SK-N-DZ (cell line): ENCODE data around the gene ARFGEF3.

ENCODE experiments used
- DNase-seq: peaks from one replicate; pipeline ENCODE4 v3.0.0-alpha.2; 2015; ENCODE audit warnings: low spot score

The ARFGEF3 gene

DNA sequence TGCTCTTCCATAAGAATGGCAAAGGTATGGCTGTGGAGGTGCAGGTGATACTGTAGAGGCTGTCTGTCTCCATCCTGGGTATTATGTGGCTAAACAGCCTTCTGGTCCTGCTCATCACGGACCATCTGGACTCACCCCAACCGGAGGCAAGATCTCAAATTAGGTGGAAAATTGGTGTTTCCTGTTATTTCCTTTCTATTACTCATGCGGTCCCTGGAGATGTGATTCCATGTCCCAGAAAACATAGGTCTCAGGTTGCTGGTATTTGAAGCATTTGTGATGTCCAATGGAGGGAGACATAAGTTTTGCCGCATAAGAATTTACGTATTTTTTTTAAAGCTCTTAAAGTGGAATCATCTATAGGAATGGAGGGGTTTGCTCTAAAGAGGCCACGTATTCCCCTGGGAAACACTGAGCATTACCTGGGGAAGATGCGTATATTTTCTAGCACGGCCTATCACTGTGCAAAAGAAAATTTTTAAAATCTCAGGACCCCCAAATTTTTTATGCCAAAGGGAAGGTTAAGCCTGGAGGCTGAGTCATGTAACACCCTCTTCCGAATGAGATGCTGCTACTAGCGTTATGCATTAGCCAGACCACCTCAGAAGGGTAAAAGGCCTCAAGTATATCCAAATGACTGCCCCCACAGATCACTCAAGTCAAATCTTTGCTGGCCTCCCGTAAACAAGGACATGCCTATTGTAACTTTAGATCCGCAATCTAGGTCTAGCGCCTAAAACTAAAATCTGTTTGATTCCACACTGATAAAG lies 78.9 kb downstream of the ARFGEF3 start:
- no peak for DNase-seq

DNA sequence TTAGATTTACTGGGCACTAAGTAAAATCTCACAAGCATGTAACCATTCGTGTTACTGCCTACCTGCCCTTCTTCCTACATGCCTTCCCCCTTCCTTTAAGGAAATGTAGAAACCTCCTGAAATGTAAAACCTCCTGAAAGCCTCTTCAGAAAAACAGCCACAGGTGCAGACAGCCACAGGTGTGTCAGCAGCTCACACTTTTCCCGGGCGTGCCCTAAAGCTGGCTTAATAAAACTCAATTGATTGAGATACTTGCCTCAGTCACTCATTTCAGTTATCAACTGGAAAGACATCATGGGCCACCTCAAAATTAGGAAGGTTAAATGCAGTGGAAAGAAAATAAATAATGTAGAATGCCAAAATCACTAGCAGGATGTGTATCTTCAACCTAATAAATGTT lies 79.6 kb downstream of the ARFGEF3 start:
- no peak for DNase-seq

DNA sequence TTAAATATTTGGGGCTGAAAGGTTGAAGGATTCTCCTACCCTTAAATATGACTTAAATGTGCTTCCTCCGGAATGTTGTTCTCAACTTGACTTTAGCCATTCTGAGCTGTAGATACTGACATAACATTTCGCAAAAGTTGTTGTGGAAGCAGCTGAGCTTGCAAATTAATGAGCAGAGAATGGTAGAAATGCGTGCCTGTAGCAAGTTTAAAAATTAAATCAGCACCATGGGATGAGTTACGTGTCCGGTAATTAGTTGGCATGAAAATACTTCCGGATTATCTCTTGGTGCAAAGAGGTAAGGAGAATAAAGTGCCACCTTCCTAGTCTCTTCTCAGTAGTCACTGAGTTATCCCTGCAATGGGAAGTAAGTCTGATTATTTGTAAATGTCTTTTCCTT lies 80.2 kb downstream of the ARFGEF3 start:
- DNase-seq, result no peak

DNA sequence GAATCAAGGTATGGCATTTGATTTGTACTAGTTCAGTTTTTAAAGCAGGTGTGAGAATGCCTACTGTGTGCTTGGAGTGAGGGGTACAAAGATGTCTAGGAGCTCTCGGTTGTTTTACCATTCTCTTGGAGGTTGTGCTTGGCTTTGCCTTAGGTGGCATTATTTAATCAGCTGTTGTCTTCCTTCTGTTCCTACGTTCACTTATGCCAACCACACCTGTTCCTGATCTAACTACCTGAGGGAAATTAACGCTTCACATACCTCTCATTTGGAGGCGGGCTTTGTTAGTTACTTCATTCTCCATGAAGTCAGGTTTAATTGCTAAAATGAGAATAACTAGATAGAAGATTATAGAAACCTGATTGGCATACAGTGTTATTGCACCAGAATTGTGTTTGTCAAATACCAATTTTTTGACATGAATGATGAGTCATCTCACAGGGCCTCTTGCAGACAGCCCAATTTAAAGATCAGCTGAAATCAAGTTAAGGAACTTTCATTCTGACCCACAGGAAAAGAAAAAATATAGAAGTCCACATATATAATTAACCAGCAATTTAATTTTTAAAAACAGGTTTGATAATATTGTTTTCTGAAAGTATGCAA lies 81.4 kb downstream of the ARFGEF3 start:
- no peak for DNase-seq

DNA sequence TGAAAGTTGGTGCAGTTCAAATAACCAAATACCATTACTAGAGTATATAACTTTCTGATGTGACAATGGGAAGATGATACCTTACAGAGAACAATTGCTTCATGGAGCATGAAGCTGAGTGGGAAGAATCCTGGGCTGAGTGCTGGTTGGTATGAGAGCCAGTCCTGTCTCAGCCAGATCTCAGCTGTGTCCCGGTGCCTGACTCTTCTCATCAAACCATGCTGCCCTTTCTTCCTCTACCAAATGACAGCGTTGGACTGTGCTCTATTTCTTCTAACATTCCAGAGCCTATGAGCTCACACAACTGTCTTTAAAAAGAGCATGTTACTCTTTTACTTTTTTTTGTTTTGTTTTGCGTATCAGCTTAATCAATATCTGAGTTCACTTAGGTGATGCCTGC lies 84.0 kb downstream of the ARFGEF3 start:
- no peak for DNase-seq

DNA sequence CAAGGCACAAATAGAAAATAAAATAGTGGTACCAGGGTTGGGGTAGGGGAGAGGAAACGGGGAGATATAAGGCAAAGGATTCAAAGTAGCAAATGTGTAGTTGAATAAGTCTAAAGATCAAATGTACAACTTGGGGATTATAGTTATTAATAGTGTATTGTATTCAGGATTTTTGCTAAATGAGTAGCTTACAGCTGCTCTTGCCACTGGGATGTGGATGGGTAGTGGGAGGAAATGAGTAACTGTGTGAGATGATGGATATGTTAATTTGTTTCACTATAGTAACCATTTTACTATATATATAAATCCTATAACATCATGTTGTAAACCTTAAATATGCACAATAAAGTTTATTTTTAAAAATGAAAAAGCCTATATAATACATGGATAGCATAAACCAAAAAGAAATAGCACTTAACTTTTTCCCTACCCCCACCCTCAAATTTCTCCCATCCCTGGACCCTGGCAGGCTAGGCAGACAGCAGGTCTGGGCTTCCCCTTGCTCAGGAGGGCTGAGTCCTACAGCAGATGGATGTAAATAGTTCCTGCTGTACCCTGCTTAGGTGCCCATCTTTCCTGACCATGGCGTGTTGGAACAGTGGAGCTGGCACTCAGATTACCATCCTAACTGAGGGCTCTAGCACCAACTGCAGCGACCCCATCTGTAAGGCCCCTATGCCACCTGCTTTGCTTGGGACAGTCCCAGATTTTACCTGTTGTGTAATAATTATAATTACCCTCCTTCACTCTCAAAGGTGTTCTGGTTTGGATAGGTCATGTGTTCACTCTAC lies 85.1 kb downstream of the ARFGEF3 start:
- no peak for DNase-seq

DNA sequence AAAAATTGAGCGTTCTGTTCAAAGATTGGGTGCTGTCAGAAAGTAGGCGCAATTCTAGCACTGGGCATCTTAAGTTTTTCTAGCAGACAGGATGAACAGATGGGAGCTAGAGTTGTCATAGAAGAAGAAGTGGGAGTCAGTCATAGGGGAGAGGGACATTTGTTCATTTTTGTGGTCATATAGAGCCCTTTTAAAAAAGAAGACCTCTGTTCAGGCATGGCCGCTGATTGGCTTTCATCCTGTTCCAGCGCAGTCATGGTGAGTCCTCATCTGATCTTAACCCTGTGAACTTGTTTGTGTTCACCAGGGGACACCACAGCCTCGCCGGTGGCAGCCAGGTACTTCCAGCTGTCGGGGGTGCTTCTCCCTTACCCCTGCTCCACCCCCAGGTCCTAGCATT lies 86.3 kb downstream of the ARFGEF3 start:
- DNase-seq, result no peak

DNA sequence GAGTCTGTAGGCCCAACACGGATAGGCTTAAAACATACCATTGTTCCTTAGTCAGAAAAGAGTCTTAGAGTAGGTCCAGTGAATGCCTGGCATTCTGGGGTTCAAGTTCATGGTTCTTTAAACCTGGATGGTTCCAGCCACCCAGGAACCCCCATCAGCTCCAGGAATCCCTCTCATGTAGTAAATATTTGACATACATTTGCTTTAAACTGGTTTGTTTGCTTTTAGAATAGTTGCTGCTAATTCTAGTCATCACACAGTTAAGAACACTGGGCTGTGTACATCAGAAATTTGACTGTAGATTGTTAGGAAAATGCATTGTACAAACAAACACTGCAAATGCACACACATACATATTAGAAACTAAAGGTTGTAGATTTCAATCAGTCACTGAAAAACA lies 87.1 kb downstream of the ARFGEF3 start:
- DNase-seq, result no peak

DNA sequence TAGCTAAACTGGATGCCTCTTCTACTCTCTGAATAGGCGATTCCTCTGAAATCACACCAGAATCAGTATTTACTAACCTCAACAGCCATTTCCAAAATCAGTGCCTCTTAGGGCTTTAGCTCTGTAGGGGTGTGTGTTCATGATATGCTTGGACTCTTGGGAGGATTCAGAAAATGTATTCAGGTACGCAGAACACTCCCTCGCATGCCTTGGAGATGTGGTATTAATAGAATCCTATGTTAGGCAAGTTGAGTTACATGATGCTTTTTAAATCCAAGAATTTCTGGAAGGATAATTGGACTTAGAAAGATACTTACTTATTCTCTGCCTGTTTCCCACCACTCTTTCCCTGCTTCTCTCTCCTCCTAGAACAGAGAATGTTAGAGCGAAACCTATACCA lies 88.3 kb downstream of the ARFGEF3 start:
- no peak for DNase-seq

DNA sequence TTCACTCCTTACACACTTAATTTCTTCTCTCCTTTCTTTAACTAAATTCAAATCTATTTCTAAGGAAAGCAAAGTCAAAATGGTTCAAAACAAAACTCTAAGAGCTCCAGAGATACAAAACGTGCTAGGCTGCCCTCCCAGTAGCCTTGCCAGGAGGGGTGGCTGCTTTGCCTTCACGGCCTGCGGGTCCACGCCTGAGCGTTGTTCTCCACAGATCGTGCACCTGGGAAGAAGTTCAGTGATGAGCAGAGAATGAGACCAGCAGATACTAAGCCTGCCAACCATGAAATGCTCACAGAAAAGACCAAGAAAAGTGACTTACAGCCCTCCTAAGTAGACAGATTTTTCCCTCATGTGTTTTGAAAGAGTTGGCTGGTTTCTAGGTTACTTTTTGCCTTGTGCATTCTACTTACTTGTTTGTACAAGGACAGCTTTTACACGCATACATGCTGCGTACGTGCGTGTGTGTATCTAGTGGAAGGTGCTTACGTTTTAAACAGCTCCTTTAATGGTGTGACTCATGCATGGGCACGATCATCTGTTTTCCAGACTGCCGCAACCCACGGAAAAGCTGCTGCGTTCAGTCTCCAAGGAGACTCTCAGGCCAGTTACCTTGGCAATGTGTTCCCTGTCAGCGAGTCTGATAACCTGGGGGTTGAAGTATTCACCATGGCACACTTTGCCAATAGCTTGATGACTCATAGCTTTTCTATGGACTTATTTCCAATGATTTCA lies 88.9 kb downstream of the ARFGEF3 start:
- DNase-seq, result no peak

DNA sequence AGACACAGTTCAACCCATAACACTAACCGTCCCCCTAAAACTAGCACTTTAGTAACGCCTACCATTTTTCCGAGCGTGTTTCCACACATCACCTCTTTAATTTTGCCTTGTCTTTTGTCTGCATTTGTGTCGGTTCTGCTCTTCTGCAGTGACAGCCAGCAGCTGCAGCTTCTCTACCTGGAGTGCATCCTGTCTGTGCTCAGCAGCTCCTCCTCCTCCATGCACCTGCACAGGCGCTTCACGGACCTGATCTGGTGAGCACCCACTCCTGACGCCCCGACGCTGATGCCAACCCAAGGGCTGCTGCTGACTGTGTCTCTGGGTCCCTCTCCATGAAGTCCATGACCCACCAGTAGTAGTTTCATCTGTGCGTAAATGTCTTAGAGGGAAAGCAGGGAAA lies 92.0 kb downstream of the ARFGEF3 start:
- DNase-seq, result no peak

DNA sequence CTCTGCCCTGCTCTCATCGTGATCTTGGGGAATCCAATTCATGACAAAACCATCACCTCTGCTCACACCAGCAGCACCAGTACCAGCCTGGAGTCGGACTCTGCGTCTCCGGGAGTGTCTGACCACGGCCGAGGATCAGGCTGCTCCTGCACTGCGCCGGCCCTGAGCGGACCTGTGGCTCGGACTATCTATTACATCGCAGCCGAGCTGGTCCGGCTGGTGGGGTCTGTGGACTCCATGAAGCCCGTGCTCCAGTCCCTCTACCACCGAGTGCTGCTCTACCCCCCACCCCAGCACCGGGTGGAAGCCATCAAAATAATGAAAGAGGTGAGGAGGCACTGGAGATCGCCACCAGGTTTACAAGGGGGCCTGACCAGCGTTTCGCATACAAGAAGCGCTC lies 93.7 kb downstream of the ARFGEF3 start:
- no peak for DNase-seq

DNA sequence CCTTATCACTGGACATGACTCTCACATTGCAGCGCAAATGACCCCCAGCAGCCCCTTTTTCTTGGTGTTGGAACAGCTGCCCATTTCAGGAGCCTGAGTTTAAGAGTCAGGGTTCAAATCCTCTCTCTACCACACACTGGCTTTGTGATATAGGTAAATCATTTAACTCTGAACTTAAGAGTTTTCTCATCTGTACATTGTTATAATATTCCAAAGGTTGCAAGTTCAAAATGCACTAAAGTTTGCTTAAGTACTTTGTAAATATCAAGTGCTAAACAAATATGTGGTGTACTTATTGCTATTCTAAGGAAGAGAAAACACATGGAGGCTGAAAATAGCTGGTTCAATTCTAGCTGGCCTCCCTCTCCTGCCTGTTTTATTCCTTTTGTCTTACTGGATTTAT lies 95.9 kb downstream of the ARFGEF3 start:
- no peak for DNase-seq

DNA sequence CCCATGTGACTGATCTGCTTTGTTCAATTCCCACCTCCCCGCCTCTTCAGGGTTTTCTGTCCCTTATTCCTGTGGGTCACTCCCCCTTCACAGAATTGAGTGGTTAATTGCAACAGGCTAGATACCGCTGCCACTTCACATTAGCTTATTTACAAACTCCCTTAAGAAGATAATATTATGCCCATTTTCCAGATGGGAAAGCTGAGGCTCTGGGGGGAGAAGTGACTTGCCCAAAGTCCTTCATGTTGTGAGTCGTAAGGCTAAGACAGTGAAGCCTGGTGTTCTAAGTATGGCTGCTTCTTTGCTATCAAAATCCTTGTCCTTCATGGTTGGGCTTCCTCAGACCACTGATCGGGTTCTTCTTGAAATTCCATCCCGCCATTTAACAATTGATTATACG lies 96.5 kb downstream of the ARFGEF3 start:
- DNase-seq, result no peak

DNA sequence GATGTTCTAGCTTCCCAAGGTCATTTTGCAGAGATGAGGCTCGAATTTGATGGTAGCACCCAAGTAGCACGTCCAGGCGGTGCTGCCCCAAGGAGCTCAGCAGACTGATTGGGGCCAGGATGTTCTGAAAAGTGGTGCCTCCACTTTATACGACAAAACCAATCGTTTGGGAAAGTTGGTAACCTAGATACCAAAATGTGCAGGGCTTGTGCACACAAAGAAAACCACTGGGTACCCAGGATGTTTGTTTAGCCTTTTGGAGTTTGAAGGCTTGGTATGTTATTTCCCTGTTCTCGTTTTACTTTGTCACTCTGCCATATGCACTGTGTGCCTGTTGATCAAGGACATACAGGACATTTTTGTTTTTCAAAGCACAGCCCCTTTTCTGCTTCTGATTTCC lies 97.3 kb downstream of the ARFGEF3 start:
- DNase-seq, result no peak

DNA sequence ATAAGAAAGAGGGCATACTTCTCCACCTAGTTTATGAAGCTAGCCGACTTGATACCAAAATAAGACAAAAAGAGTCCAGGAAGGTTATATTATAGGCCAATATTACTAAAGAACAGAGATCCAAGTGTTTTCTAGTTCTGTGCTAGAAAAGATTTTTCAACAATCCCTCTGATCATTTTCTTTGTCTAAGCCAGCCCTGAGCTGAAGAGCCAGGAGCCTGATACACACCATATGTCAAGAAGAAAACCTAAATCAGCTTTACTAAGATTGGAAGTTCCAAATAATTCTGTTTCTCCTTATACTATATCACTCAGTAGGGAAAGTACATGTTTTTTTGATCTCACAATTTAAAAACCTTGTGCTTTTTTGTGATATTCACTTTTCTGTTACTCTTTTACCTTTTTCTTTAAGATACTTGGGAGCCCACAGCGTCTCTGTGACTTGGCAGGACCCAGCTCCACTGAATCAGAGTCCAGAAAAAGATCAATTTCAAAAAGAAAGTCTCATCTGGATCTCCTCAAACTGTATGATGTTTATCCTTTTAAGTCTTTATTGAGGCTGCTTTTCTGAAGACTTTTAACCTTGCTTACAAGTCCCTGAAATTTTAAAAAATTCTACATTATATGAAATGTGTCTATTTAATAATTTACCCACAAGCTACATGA lies 99.5 kb downstream of the ARFGEF3 start:
- DNase-seq, result no peak

DNA sequence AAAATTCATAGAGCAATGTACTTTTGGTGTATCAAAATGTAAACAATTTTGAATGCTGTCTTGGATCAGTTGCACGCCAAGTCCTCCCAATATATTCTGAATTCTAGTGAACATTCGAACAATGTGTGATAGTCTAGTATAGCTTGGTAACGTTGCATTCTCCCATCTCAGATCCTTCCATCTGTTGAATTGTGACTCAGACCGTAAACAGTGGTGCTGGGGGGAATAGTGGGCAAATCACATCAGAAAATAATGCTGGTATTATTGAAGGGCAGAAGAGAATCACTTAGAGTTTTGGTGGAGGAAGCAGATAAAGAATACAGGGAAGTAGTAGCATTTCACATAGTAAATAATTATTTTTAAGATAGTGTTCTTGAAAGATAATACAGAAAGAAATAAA lies 102.2 kb downstream of the ARFGEF3 start:
- DNase-seq, result no peak

DNA sequence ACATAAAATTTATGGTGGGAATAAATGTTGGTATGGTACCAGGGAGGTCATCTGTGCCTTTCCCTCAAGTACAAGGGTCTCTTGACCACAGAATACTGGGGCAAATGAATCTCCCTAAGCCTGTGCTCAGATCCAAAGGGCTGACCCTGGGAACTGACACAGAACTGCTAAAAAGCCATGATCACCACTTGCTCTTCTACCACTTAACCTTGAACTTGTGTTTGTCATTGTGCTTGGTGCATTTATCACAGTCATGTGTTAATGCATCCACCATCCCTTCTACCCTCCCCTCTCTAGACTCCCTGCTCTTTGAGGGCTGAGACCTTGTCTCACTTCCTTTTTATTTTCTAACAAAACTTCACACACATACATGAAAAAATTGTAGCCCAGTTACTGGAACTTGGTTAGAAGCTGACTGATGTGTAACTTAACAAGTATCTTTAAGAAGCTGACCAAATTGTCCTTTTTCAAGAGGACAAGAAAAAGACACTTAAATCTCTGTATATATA lies 102.7 kb downstream of the ARFGEF3 start:
- DNase-seq, result no peak

DNA sequence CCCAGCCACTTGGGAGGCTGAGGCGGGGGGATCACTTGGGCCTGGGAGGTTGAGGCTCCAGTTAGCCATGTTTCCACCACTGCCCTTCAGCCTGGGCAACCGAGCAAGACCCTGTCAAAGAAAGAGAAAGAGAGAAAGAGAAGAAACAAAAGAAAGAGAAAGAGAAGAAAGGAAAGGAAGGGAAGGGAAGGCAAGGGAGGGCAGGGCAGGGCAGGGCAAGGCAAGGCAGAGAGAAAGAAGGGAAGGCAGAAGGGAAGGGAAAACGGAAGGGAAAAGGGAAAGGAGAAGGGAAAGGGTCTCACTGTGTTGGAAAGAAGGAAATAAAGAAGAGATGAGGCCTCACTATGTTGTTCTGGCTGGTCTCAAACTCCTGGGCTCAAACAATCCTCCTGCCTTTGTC lies 104.4 kb downstream of the ARFGEF3 start:
- DNase-seq, result no peak

DNA sequence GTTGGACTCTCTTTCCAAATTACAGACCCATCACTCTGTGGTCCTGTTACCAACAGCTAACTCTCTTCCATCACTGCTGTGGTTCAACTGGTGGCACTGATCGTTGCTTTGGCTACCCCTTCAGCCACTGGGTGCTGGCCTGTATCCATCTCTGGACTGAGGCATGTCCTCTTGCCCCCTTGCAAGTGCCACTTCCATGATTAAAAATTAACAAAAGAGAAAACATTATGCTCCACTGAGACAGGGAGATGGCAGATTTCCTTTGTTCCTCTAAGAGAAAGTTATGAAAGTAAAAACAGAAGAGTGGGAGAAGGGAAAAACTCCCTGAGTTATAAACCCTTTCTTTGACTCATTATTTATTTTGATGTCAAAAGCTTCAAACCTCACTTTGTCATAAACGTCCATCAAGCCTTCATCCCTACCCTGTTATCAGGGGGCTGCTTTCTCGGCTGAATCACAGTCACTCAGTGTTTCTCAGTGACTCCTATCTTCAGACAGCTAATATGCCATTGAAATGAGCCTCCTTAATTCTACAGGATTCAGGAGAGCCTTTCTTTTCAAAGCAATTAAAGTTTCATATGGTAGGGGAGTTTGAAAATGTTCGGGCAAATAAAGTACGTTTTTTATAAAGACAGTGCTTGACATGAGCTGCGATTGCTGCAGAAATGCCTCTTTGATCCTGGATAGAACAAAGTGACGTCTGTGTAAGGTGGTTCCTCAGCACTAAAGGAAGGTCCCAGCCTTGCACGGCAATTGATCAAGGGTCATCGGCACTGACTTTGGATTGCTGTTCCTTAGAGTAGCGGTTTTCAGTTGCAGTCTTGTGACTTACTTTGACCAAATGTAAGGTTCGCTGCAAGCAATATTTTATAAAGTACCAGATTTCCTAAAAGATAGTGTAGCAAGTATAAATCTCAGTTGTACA lies 106.5 kb downstream of the ARFGEF3 start:
- no peak for DNase-seq
